ENCODE results near the gene SECTM1.
"Not testable (repeated sequence)": the region's sequence is repeated elsewhere in the genome, so short reads cannot be mapped to it uniquely, and the experiment has no call there.

SECTM1 gene

GRCh38 chr17:82333279-82334171 lies at the start of gene SECTM1:
Gene SECTM1 (minus strand): TSS chr17:82333766. CDS start chr17:82327240, 6,526 bp downstream.
- no peak for FAIRE-seq

DNA sequence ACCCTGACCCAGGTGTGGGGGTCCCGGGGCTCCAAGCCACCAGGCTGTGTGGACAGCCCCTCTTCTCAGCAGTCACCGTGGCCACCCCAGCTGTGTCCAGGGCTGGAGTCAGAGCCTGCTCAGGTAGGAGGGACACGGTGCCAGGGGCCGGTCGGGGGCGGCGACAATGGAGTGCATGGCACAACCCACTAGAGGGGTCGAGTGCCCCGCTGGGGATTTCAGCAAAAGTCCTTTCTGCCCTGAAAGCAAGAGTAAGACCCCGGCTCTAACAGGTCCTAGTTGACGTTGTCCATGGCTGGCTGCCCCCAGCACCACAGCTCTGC lies 49.3 kb upstream of the SECTM1 start:
- FAIRE-seq: no peak

GRCh38 chr17:82382220-82382932 lies 48.8 kb upstream of the SECTM1 start:
- not testable (repeated sequence) for FAIRE-seq

GRCh38 chr17:82381703-82382009 lies 48.1 kb upstream of the SECTM1 start:
- FAIRE-seq: not testable (repeated sequence)

DNA sequence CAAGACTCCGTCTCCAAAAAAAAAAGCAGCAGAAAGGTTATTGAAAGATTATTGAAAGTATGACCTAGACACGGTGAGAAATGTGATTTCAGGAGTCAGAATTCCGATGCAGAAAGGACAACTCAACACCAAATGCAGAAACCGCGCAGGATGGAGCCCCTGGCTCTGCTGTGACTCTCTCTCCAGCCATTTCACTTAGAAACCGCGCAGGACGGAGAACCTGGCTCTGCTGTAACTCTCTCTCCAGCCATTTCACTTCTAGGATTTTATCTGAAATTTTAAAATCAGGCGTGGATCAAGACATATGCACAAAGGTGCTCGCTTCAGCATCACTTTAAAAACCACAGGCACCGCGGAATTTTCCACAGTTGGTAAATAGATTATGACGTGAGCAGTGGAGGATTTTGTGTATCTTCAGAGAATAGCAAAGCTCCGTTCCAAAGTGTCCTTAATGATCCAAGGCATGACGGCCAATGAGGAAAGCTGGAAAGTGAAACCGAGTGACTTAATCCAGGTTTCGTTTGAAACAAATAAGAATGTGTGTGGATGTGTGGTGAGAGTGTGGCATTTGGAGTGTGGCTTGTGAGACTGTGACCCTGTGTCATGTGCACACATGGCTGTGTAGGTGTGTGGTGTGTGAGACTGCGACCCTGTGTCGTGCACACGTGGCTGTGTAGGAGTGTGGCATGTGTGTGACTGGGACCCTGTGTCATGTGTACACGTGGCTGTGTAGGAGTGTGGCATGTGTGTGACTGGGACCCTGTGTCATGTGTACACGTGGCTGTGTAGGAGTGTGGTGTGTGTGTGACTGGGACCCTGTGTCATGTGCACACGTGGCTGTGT lies 47.5 kb upstream of the SECTM1 start:
- no peak for FAIRE-seq

DNA sequence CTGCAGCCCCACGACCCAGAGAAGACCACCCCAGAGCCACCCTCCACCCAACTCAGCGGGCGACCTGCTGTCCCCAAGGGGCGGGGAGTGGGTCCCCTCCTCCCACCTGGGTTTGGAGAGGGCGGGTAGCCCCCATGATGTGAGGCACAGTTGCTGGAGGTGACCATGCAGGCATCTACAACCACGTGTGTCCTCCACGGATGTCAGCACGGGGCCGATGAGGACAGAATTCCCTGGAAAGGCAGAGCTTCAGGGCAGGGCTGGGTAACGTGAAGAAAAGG lies 45.1 kb upstream of the SECTM1 start:
- FAIRE-seq: no peak

DNA sequence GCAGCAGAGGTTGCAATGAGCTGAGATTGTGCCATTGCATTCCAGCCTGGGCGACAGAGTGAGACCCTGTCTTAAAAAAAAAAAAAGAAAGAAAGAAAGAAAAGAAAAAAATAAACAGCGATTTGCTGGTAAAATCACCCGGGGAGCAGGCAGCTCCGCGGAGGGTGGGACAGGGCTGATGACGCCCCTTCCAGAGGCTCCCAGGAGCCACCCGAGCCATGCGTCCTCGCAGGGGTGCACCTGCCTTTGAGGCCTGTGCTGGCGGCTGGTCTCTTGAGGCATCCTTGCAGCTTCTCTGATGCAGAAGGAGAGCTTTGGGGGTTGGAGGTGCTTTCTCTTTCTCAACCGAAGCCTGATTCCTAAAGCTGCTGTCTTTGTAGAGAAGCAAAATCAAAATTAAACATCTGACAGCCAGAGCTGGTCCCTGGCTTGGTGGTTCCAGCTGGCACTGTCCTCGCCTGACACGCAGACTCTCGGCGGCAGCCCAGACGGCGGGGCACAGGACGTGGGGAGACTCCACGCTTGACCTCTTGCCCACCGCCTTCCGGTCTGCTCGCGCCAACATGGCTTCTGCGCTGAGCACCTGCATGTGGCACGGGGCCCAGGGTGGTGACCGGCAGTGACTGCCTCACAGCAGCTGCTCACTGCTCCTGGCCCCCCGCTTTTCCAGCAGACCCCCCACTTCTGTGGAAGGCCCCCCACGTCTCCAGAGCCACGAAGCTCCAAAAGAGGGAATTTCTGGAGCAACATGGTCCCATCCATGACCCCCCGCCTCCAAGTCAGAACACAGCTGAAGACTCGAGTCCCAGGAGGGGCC lies 44.6 kb upstream of the SECTM1 start:
- FAIRE-seq: no peak

GRCh38 chr17:82377294-82377693 lies 43.7 kb upstream of the SECTM1 start:
- not testable (repeated sequence) for FAIRE-seq

GRCh38 chr17:82376042-82376730 lies 42.6 kb upstream of the SECTM1 start:
- FAIRE-seq: no peak

DNA sequence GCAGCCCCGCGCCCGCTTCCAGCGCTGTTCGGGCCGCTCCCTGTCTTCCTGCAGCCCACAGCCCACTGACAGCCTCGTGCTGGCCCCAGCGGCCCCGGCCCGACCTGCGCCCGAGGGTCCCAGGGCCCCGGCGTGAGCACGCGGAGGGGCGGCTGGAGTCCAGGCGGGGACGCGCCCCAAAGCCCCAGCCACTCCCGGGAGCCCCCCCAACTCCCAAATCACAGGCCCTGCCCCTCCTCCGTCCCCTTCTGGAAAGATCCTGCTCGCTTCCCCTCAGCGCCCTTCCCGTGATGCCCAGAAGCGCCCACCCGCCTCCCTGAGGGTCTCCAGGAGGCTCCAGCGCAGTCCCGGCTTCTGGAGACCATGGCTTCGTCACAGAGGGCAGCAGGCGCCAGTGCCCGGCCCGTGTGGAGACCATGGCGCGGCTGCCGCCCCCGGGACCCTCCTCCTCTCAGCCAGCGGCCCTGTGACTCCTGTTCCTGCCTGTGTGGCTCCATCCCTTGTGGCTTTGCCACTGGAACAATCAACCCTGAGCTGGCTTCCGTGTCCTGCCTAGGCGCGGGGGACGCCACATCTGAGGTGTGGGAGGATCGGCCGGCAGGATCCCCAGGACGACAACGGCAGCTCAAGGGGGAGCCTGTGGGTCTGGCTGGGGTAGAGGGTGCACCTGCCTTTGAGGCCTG lies 41.9 kb upstream of the SECTM1 start:
- FAIRE-seq: no peak

- no peak for FAIRE-seq
Measured at GRCh38 chr17:82374626-82375331, 41.2 kb upstream of the SECTM1 start.

- FAIRE-seq: no peak
Measured at GRCh38 chr17:82373731-82374625, 40.4 kb upstream of the SECTM1 start.

DNA sequence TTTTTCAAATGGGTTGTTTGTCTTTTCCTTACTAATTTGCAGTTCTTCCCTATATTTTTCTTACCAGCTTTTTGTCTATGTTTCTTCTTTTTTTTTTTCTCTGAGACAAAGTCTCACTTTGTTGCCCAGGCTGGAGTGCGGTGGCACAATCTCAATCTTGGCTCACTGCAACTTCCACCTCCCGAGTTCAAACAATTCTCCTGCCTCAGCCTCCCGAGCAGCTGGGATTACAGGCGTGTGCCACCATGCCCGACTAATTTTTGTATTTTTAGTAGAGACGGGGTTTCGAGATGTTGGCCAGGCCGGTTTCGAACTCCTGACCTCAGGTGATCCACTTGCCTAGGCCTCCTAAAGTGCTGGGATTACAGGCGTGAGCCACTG lies 39.5 kb upstream of the SECTM1 start:
- not testable (repeated sequence) for FAIRE-seq

DNA sequence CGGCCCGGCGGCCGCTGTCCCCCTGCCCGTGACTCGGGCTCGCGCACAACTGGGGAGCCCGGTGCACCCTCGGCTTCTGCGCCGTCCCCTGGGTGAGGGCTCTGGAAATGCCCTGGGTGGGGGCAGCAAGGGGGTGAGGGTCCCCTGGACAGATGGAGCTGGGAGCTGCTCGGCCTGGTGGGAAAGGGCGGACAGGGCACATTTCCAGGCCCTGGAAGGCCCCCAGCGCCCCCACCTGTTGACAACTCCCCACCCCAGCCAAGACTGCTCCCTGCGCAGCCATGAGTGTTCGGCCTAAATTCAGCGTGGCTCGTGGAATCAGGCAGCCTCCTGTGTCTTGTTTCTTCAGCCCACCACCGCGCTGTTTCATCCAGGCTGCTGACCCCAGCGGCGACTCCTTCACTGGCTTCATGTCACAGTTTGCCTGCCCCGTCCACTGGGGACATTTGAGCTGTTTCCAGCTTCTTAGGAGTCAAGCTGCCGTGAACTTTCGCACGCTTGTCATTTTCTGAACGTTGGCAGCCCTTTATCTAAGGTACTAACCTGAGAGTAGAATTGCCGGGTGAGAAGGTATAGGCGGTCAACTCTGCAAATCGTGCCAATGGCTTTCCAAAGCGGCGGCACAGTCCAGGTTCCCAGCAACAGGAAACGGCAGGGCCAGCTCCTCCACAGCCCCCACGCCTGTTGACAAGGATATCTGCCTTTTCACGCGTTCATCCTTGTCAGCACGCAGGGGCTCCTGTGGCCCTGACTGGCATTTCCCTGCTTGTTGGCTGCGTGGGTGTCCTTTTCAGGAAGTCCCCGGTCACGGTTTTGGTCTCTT lies 38.9 kb upstream of the SECTM1 start:
- FAIRE-seq: no peak

DNA sequence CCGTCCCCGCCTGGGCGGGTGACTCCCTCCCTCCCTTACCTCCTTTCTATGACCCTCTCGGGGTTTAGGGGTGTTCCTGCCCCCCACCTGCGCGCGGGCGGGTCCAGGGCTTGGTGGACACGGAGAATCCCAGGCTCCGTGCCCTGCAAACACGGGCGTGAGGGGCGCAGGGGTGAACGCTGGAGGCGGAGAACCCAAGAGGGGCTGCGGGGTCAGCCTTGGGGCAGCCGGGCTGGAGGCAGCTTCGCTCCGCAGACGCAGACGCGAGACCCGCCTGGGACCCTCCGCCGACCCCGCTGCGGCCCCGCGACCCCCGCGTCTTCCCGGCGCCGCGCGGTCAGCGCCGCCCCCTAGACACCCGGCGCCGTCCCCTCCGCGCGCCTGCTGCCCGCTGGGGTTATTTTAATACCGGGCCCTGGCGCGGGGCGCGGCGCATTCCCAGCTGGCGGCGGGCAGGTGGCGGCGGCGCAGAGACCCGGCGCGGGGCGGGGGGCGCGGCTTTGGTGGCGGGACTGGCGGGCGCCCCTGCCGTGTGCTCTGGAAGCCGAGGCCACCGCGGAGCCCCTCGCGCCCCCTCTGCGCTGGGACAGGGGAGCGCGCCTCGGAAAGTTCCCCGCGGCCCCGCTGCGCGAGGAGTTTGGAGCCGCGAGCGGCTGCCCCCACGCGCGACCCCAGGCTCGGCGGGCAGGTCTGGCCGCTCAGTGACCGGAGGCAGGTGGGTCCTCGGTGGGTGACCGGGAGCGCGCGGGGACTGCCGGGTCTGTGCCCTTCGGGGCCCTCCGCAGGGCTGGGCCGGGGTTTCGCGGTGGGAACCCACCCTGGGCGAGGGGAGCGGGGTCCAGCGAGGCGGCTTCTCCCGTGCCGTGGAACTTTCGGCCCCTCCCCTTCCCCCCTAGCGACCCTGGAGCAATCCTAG lies 38.0 kb upstream of the SECTM1 start, which contains the start of gene UTS2R:
UTS2R (plus strand) TSS at position 433 of the 916 bp plus-strand sequence. CDS start 2,560 bp downstream, outside the sequence.
- no peak for FAIRE-seq

DNA sequence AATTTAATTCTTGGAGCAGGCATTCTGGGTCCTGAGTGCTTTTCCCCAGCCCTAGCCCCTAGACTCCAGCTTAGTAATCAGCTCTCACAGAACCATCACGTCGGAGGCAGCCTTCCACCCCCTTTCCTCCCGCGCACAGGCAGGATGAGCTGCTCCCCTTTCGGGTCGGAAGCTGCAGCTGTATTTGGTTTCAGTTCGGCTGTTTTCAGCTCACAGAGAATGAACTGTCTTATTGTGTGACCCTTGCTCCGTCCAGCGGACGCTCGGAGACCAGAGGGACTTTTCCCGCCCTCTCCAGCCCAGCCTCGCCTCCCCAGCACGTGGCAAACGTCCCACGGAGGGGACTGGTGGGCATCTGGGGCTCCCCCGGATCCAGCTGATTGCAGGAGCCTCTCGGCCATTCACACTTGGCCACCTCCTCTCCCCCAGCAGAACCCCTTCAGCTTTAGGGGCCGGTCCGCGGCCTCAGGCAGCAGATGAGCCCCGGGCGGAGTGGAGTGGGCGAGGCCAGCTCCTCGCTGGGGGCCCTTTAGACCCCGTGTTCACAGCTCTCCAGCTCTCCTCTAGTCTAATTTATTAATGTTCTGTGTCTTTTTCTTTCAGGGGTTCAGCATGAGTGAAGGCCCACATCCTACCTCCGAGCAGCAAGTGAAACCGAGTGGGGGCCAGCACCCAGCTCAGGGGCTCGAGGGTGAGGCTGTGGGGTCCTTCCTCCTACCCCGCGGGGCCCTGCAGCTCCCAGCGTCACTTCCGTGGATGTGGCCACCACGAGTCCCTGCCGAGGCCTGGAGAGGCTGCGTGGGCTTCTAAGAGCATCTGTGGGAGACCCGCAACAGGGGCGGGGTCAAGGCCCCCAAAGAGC lies 37.1 kb upstream of the SECTM1 start:
- FAIRE-seq: no peak

DNA sequence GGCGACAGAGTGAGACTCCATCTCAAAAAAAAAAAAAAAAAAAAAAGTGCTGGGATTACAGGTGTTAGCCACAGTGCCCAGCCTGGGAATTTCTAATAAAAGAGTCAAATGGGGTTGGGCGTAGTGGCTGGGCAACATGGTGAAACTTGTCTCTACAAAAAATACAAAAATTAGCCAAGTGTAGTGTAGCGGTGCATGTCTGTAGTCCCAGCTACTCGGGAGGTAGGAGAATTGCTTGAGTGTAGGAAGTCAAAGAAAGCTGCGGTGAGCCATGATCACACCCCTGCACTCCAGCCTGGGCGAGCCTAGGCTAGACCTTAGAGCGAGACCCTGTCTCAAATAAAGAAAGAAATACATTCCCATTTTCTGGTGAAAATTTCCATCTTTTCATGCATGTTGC lies 35.6 kb upstream of the SECTM1 start:
- no peak for FAIRE-seq
